NT2/D1 (cell line): ENCODE measurements around the gene TUSC1.
"Not testable (repeated sequence)": the region's sequence is repeated elsewhere in the genome, so short reads cannot be mapped to it uniquely, and the experiment has no call there.

ENCODE experiments used
- DNase-seq: peaks from one replicate; pipeline ENCODE4 v3.0.0-alpha.2; 2011; ENCODE audit warnings: low read depth, low spot score
- H3K27me3 ChIP-seq: 2 replicates; pipeline ENCODE4 v1.6.0; 2011; ENCODE audit warnings: mild to moderate bottlenecking; ENCODE audit not compliant: insufficient read length, insufficient read depth
- H3K36me3 ChIP-seq: 2 replicates; pipeline ENCODE4 v1.6.1; 2011; ENCODE audit warnings: mild to moderate bottlenecking, low read length, mixed read lengths; ENCODE audit not compliant: insufficient read depth, insufficient read length
- H3K4me1 ChIP-seq: 2 replicates; pipeline ENCODE4 v1.5.1; 2011; ENCODE audit not compliant: insufficient read depth, insufficient read length
- H3K4me3 ChIP-seq: 2 replicates; pipeline ENCODE4 v1.5.1; 2011; ENCODE audit warnings: low read depth; ENCODE audit not compliant: insufficient read length
- H3K9ac ChIP-seq: 2 replicates; pipeline ENCODE4 v1.6.0; 2011; ENCODE audit warnings: low read depth; ENCODE audit not compliant: insufficient read length
- H3K9me3 ChIP-seq: 2 replicates; pipeline ENCODE4 v1.5.1; 2011; ENCODE audit warnings: mild to moderate bottlenecking, low read length; ENCODE audit not compliant: insufficient read depth
- SUZ12 ChIP-seq: IDR thresholded peaks from 2 replicates; pipeline ENCODE4 v1.6.1; 2011; ENCODE audit not compliant: insufficient read length, insufficient read depth; ENCODE audit errors: extremely low read depth
- YY1 ChIP-seq: IDR thresholded peaks from 2 replicates; pipeline ENCODE4 v1.6.1; 2011; ENCODE audit not compliant: insufficient read length, insufficient read depth
- ZNF274 ChIP-seq: IDR thresholded peaks from 2 replicates; pipeline ENCODE4 v1.6.1; 2011; ENCODE audit warnings: mild to moderate bottlenecking, low read depth, low read length

The TUSC1 gene

GRCh38 chr9:25702536-25702935 lies 24.3 kb upstream of the TUSC1 start:
- Histone ChIP-seq H3K4me1 (no peaks in the 10 kb centered on the region), H3K9me3 (no peaks in the 10 kb centered on the region), H3K36me3 (no peaks in the 10 kb centered on the region), H3K27me3 (no peaks in the 10 kb centered on the region), H3K9ac (no peak overlapping the region), H3K4me3 (no peak overlapping the region)
- DNase-seq = no peak
- TF ChIP-seq ZNF274 (no peak), YY1 (no peak), SUZ12 (no peak)

GRCh38 chr9:25700899-25701298 lies 22.7 kb upstream of the TUSC1 start:
- not testable (repeated sequence) for H3K9me3 ChIP-seq, DNase-seq, H3K4me1 ChIP-seq

GRCh38 chr9:25700430-25700829 lies 22.2 kb upstream of the TUSC1 start:
- DNase-seq = no peak
- no peak overlapping the region for H3K4me3 ChIP-seq
- H3K27me3 ChIP-seq = no peaks in the 10 kb centered on the region
- no peaks in the 10 kb centered on the region for H3K36me3 ChIP-seq
- H3K9ac ChIP-seq = no peak overlapping the region
- no peaks in the 10 kb centered on the region for H3K9me3 ChIP-seq
- no peaks in the 10 kb centered on the region for H3K4me1 ChIP-seq
- TF ChIP-seq ZNF274 (no peak), YY1 (no peak), SUZ12 (no peak)

More at GRCh38 chr9:25700899-25701298, 22.7 kb upstream of the TUSC1 start:
- not testable (repeated sequence) for H3K36me3 ChIP-seq, H3K27me3 ChIP-seq, H3K4me3 ChIP-seq, H3K9ac ChIP-seq

- Histone ChIP-seq H3K9me3 (no peaks in the 10 kb centered on the region), H3K9ac (no peak overlapping the region), H3K36me3 (no peaks in the 10 kb centered on the region), H3K4me1 (no peaks in the 10 kb centered on the region), H3K27me3 (no peaks in the 10 kb centered on the region), H3K4me3 (no peak overlapping the region)
- TF ChIP-seq SUZ12 (no peak), YY1 (no peak), ZNF274 (no peak)
- DNase-seq = no peak
Measured at GRCh38 chr9:25691786-25692185, 13.5 kb upstream of the TUSC1 start.

- Histone ChIP-seq H3K27me3 (no peaks in the 10 kb centered on the region), H3K4me1 (no peaks in the 10 kb centered on the region), H3K9ac (no peak overlapping the region), H3K36me3 (no peaks in the 10 kb centered on the region), H3K9me3 (no peaks in the 10 kb centered on the region), H3K4me3 (no peak overlapping the region)
- DNase-seq = no peak
- TF ChIP-seq SUZ12 = no peak
- no peak for TF ChIP-seq YY1
Measured at GRCh38 chr9:25684321-25684720, 6.1 kb upstream of the TUSC1 start.

GRCh38 chr9:25681266-25681665 lies 3.0 kb upstream of the TUSC1 start:
- Histone ChIP-seq H3K27me3 (no peaks in the 10 kb centered on the region), H3K4me1 (no peaks in the 10 kb centered on the region), H3K4me3 (no peak overlapping the region), H3K9me3 (no peaks in the 10 kb centered on the region), H3K9ac (no peak overlapping the region), H3K36me3 (no peaks in the 10 kb centered on the region)
- TF ChIP-seq SUZ12 = no peak
- TF ChIP-seq YY1 = no peak
- TF ChIP-seq ZNF274 = no peak
- DNase-seq = no peak

- H3K9ac ChIP-seq = no peak overlapping the region
- H3K4me3 ChIP-seq = peak overlapping the region; percentile 31
- H3K36me3 ChIP-seq = no peaks in the 10 kb centered on the region
- H3K9me3 ChIP-seq = no peaks in the 10 kb centered on the region
- no peak for DNase-seq
- TF ChIP-seq SUZ12 (no peak), YY1 (no peak), ZNF274 (no peak)
- no peaks in the 10 kb centered on the region for H3K27me3 ChIP-seq
- H3K4me1 ChIP-seq = no peaks in the 10 kb centered on the region
Measured at GRCh38 chr9:25678846-25679360, 659 bp upstream of the TUSC1 start.
